Measurements from ENCODE around the gene ROBO2.

Gene ROBO2

DNA sequence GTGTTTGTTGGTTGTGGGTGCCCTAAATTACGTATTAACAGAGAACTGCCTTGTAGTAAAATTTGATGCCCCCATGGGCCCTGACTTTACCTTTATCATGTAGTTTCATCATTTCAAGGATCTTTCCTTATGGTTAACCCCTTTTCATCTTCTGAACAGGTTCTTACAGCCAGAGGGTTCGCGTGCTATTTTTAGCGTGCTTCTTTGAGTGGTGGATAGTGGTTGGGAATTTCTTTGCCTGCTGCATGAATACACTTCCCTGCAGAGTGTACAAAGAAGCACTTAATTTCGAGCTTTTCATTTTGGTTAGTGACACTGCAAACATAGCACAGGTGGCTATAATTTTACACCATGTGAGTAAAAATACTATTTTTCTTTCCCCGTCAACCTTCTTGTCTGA, 231.8 kb downstream of the ROBO2 start:
- DNase-seq = no peak

DNA sequence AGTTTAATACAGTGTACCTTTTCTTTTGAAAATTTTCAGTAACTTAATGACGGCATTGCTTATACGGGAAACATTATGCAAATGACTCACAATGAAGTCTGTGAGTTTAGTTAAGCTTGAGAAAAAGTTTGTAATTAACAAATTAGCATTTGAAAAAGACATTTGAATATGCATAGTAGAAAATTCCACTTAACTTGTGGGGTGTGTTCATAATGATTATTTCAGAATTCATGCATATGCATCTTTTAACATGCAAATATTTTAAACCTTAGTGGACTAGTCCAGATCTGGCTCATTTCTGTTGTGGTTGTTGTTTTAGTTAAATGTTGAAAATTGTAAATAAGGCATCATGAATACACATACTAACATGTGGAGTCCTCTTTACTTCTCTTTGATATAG, 239.4 kb downstream of the ROBO2 start:
- no peak for DNase-seq

DNA sequence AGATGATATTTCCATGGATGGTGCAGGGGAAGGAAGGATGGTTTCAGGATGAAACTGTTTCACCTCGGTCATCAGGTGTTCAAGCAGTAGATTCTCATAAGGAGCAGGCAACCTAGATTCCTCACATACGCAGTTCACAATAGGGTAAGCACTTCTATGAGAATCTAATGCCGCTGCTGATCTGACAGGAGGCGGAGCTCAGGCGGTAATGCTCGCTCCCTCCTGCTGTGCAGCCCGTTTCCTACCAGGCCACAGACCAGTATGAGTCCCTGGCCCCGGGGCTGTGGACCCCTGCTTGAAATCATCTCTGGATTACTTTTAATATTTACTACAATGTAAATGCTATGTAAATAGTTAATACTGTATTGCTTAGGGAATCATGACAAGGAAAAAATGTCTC, 241.8 kb downstream of the ROBO2 start:
- no peak for DNase-seq

DNA sequence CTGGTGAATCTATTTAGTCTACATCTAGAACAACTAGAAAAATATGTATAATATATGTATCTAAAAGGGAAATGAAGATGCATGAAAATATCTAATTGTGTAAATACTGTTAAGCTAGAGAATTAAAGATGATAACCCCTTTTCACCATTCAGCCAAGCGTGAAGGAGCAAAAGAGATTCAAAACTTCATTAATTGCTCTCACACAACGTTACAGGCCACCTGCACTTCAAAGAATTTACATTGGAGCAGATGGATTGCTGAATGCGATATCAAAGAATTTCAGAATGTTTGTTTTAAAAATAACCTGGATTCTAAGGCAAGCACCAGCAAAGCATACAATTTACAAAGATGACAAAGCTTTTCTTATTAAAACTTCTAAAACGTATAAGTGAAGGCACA, 243.2 kb downstream of the ROBO2 start:
- DNase-seq = no peak

DNA sequence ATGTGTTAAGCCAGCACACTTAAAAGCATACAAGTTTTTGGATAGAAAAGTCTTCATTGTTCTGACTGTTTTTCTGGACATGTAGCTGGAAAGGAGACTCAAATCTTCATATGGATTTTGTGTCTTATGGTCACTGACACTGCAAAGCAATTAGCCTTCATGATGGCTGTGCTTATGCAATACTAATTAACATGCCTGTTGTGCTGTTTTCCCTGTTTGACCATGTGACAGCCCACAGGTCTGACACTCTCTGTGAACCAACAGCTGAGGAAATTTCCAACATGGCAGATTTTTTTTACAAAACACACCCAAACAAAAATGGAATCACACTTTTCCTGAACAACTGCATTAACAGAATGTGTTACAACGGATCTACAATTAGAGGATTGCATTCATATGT, 248.4 kb downstream of the ROBO2 start:
- no peak for DNase-seq

DNA sequence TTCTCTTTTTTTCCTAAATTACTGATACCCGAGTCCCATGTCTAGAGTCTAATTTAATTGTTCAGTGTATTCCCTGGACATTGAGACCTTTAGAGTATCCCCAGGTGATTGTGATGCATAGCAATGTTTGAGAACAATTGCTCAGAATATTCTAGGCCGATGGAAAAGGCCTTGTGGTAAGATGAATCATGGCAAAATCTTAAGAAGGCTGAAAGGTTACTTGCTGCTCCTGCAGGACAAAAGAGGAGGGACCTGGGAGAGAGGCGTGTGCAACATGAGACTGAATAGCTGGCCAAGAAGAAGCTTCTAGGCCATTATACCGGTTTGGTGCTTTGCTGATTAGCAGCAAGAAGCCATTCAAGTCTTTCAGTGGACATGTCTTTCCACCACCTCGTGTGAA, 256.6 kb downstream of the ROBO2 start:
- no peak for DNase-seq

DNA sequence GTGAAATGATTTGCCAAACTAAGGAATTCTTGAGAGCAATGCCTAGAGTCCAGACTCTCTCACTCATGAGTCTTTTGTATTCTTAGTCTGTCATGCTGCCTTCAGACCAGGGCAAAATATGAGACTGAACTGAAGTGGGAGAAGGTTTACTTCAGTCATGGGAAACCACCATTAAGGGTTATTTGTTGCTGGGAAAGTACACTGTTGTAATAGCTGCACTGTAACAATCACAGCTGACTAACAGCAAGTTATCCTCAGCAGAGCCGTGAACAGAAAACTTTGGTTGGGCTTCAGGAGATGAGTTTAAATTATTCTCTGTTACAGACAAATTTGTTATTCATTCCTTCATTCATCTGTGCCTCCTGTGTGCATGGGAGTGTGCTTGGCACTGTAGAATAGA, 258.5 kb downstream of the ROBO2 start:
- DNase-seq = no peak

DNA sequence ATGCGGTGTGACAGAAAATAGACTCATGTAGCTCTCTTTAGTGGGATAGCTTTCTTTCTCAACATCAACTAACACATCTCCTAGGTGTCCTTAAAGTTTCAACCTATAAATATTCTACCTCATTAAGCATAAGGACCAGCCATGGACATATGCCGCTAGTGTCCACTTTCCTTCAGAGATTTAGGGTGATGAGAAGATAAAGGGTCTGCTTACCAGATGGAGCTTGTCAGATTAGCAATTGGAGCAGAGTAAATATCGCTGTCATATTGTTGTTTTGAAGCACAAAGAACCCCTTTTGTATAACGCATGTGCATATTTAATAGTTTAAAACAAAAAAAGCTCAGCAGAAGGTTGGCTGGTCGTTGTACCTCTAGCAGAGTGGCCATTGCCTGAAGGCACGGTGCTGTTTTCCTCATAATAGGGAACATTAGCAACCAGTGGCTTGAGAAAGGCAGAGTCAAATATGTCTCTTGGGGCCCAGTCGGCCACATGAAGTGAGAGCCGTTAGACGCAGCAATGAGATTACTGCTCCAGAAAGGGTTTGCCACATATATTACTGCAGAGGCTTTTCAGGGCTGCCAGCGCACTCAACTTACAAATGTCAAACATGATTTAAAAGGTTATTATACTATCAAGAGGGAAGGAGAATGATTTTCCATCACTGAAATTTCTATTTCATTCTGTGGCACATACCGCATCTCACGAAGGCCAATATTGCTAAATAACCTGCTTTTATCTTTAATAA, 264.2 kb downstream of the ROBO2 start:
- DNase-seq = no peak

DNA sequence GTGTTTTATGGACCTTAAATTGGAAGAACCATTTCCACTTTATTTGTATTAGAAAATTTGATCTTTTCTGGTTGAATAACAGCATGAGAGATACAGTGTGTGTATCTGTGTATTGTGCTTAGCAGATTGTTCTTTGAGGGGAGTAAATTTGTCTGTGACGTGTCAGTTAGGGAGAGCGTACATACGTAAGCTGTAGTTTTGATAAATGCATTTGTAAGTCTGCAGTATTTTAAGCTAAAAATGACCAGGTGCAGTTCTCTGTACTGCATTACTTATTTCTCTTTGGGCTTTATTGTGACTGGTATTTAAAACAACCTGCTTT, 264.8 kb downstream of the ROBO2 start:
- DNase-seq = no peak

DNA sequence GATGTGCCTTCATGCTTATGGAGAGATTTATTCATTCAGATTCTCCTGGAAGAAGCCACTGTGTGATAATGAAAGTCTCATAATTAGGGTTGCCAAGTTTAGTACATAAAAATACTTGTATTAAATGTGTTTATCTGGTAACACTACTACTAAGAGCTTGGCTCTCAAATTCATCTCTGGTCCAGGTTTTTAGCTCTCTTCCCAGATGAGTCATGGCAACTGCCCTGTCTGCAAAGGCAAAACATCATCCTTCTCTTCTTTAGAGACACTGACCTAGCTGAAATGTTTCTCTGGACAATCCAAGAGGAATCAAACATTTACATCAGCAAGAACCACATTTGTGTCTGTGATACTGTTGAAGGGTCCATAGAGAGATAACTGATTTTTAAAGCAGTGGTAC, 269.6 kb downstream of the ROBO2 start:
- DNase-seq = no peak

DNA sequence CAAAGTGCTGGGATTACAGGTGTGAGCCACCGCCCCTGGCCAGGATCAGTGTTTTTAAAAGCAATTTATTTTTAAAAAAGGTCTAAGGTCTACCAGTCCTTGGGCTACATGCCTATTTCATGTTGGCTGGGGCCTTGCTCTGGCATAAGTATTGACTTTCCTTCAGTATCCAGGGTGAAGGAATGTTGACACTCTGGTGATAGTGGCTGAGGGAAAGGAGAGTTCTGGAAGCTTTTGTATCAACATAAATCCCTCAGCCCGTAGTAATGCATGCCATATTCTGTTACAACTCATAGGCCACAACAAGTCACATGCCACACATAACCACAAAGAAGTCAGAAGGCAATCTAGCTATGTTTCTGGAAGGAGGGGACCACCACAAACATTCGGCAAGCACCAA, 273.9 kb downstream of the ROBO2 start:
- no peak for DNase-seq

DNA sequence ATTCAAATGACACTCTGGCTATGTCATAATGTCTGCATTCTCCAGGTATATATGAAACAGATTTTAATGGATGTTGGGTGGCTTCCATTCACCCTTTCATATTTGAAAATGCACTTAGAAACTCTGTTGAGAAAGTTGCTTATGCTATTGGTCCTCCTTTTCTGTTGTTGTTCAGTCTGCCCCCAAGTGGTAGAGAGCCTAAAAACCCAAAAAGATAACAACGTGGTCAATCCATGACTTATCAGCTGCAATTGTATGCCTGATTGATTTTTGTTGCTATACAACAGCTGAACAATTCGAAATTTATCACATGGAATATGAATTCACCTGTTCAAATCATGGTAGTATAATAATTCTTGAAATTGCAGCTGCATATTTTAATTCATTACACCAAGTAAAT, 279.8 kb downstream of the ROBO2 start:
- no peak for DNase-seq

DNA sequence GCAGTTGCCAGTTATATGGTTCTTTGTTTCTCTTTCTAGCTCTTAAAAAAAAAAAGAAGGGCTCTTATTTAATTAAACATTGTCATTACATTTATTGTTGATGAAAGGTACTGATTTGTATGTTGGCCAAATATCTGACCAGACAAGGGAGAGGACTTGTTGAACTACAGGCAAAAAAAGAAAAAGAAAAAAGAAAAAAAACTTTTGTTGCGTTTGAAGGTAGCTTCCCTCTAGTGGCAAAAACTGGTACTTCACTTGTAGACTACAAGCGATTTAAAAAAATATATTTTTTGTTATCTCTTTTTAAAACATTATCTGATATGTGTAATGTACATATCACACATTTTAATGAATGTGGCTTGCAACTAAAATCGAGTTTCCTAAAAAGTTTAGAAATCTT, 280.6 kb downstream of the ROBO2 start:
- DNase-seq = no peak

DNA sequence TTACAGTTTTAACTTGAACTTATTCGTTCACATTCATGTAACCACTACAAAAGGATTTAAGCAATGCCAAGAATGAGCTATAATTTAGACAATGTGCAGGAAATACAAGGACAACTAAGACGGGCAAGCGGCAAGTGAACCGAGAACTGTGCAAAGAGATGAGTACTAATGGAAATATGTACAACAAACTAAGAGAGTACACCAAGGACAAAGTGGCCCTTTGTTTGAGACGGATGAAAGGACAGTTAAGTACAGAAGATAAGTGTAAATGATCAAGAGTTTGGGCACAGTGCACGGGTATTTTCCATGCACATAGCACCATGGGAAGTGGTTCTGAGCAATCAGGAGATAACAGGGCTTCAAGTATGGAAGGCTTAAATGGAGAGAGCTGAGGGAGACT, 281.7 kb downstream of the ROBO2 start:
- DNase-seq = no peak

DNA sequence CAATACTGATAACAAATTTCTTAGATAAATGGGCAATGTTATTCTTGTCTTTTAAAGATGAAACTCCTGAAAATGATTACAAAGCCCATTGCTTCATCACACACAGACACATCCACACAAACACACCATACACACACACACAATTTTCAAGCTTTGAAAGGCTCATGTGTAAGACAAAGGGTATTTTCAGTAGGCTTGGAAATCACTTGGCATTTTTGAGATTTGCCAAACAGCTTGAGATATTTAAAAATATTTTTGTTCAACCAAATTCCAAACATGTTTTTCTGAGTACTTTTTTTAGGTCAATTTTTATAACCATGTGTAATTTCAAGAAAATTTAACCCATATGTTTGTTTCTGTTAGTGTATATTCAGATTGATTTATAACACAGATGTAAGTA, 283.7 kb downstream of the ROBO2 start:
- no peak for DNase-seq

DNA sequence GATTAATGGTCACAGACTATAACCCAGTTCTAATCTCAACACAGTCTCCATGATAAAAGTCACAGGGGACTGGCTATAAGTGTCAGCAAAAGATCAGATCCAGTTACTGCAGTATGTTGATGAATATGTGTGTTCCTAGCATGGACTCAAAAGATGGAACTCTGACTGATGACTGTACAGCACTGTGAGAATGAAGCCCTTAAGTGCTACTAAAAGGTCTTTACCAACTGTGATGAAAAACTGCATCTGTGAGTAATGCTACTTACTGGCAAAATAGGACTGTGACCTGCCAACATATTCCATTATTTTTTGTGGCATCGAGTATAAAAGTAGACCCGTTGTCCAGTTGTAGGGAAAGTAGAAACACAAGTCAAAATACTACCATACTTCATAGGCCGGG, 284.2 kb downstream of the ROBO2 start:
- no peak for DNase-seq

DNA sequence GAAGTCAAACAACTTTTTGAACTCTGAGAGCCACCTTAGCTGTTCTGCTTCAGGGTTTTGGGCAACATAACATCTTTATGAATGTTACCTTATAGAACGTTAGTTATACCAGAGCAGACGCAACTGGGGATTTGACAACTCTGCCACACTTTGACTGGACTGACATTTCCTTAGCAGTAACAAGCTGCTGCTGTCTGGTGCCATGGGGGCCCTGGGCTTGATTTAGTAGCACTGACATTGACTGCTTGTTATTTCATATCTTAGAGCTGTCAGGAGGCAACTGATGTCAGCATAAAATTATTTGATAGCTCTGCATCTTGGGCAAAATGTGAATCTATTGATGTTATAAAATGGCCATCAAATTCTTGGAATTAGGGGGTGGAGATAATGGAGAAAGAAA, 285.4 kb downstream of the ROBO2 start:
- DNase-seq = no peak

DNA sequence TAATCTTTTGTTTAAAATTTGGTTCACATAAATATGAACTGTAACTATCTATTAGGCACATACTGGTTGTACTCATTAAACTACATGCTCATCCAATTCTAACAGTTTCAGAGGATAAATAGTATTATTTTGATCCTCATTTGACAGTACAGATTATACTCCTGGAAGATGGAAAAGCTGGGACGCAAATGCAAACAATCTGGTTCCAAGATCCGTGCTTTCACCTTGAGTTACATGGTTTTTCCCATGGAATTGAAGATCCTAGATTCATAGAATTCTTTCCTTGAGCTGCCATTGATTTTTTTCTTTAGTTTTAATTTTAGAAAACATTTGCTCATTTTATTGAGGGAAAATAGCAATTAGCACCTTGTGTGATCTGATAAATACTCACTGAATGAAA, 285.8 kb downstream of the ROBO2 start:
- DNase-seq = no peak

DNA sequence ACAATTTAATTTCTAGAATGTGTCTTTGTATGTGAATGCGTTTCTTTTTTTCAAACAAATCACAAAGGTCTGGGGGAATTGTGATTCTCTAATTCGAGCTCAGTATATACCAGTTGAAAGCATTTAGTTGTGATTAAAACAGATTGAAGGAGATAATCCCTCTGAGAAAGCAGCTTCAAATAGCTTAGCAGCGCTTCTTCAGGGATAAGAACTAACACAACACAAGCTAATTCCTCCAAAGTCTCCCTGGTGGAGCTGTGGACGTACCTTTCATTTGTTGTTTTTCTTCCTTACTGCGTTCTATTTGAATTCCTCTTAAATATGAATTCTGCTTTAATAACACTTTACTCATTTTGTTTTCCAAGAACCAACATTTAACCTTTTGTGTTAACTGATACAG, 286.7 kb downstream of the ROBO2 start:
- no peak for DNase-seq

DNA sequence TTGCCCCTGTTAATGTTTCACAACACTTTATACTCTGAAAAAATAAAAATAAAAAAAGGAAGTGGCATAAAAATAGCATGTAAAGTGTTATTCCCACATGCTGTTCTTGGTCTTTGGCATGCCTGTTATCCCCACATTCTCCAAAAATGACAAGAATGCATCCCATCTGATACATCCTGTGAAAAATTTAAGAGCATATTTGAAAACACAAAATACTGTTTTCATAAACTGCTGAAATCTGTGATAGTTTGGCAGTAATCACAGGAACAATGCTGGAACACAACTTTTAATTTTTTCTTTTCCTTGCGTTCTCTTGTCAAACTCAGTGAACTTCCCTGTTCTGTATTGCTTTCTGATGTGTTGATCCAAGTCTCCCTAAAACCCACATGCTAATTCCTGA, 288.8 kb downstream of the ROBO2 start:
- DNase-seq = no peak

DNA sequence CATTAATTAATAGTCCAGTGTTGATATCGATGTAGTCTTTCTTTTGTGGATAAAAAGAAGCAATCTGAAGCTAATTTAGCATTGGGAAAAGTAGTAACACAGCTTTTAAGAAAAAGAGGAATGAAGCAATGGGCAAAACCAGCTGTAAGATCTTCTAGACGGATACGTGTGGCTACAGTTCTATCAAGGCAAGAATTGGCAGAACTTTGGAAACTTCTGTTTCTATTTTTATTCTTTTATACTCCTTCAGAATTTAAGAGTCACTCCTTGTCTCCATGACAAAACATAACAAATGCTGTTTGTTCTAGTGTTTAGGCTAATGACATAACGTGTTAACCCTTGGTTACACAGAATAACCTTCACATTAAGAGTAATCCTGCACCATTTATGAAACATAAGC, 289.2 kb downstream of the ROBO2 start:
- no peak for DNase-seq

DNA sequence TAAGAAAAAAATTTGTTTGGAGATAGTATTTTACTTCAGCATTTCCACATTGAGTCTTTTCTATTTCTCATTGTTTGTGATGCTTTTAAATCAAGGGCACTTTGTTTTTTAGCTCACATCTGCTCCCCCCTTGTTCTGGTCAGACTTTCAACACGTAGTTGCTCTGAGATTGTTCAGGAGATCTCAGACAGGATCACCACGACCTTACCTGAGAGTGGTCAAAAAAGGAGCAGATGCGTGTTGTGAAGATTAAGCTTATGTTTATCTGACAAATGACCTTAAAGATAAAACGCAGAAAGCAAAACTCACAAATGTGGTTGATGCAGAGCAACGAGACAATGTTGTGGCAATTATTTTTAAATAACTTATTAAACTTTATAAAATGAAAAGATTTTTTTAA, 298.3 kb downstream of the ROBO2 start:
- DNase-seq = no peak

DNA sequence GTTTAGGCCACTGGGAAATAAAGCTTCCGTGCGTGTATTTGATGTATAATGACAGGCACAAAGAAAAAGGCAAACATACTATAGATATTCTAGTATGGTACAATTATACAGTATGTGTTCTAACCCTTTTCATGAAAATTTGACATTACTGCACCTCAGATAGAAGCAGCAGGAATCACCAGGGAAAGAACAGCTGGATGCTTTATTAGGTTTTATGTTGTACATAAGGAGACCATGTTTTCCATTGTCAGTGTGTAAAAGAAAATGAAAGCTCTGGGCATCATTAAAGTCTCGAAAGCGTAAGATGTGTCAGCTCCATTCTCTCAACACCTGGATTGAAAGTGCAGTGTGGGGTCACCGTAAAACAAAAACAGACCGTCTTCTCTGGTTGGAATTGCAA, 302.1 kb downstream of the ROBO2 start:
- no peak for DNase-seq

DNA sequence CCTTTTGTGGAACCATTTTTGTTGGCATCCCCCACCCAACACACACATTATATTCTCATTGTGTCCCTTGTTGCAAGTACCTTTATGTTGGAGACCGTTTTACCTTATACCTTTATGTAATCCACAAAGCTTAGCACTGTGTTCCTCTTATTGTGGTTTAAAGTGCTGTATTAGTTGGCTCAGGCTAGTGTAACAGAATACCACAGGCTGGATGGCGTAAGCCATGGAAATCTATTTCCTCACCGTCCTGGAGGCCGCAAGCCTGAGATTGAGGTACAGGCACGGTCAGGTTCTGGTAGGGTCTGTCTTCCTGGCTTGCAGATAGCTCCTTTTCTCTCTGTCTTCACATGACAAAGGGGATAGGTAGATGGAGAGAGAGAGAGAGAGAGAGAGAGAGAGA, 302.8 kb downstream of the ROBO2 start:
- DNase-seq = no peak

DNA sequence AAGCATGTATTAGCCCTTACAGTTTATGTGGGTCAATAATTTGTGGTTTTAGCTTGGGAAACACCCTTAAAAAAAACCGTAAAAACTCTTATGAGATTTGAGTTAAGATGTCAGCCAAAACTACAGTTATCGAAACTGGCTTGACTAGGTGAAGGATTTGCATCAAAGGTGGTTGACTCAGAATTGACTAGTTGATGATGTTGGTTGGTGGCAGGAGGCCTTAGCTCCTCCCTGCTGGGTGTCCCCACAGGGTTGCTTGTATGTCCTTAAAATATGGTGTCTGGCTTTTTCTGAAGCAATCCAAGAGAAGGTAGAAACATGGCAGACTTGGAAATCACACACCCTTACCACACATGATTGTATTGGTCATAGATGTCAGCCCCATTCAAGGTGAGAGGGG, 305.1 kb downstream of the ROBO2 start:
- no peak for DNase-seq

All from activated naive CD4-positive, alpha-beta T cell (primary cell).